ENCODE measurements around the gene LMBR1L. TPM values are rescaled to one million over a fixed set of nuclear protein-coding genes. Genes with fewer than 3 reads are reported as not detected.

Gene LMBR1L
- total and polyA plus RNA-seq, 10 of the 15 experiments (the other 5 are each of a cell fraction or from before 2014, with no cell fraction given): 2.1 to 42.6 (median 20.0) TPM

DNA sequence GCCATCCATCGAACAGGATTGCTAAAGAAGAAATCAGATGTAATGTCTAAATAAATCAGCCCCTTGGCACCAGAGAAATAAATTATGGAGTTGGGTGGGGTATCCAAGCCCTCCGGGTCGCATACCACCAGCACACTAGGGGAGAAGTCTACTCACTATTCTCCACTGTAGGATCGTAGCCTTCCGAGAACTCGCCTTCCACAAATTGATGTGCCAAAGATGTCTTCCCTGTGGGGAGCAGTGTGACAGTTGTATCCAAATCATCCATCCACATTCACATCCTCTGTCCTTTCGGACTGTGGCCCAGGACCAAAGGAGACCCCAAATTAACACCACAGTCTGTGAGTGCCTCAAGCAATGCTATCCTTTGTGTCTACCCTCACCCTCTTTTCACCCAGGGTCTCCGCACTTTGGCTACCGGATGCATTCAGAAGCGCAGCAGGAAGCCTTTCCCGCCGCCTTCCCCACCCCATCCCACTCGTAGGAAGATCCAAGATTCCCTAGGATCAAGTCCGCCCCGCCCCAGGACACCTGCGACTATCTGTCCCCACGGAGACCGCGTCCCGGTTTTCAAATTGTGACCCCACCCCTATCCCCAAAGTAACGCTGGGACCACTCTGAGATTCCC is 41.7 kb downstream of the LMBR1L start:
- Histone ChIP-seq H3K27ac (ENCODE audit: control insufficient read depth, insufficient read depth) (peak overlapping the region; percentile 62), H4K20me1 (ENCODE audit: control insufficient read depth, insufficient read depth) (no peaks in the 10 kb centered on the region), H3K4me1 (ENCODE audit: control insufficient read depth, insufficient read depth, low read length) (peaks cover 4% of the 10 kb centered on the region), H3K27me3 (replicated peaks in 1 of 2; ENCODE audit: control insufficient read depth in 2 of 2, insufficient read depth in 2 of 2, low read length in 1 of 2) (no peaks in the 10 kb centered on the region), H3K79me2 (ENCODE audit: control insufficient read depth, insufficient read depth, low read length) (peaks cover 9% of the 10 kb centered on the region), H3K36me3 (ENCODE audit: control insufficient read depth in 2 of 2, insufficient read depth in 2 of 2, low read length in 1 of 2) (no peaks in the 10 kb centered on the region), H3K9me3 (replicated peaks; ENCODE audit: control insufficient read depth, insufficient read depth, low read length) (no peaks in the 10 kb centered on the region), H3K4me3 (peak overlapping the region; percentile 93), H3K9ac (ENCODE audit: control insufficient read depth, insufficient read depth, low read length) (peak overlapping the region; percentile 88), H2AFZ (ENCODE audit: control insufficient read depth, low read depth, low read length) (peak overlapping the region; percentile 92), H3K4me2 (ENCODE audit: control insufficient read depth, insufficient read depth) (peak overlapping the region; percentile 93)
- ATAC-seq: no peak
- SMC1A ChIA-PET (ENCODE audit: uncharacterized antibody, unreplicated experiment): interaction anchor here (1.1 to 6.7 kb wide), 9 partner anchors 9 to 73 kb away, joined by 3 to 82 read pairs (median 4); partner anchors contain the start of gene TUBA1B
- CTCF ChIA-PET: interaction anchor here (0.5 to 12.5 kb wide), 16 partner anchors 9 to 308 kb away, joined by 3 to 254 read pairs (median 6); partner anchors contain the start of gene DHH
- 27% methylated on average over 21 of the region's 21 CpGs for WGBS (ENCODE audit: insufficient coverage, insufficient replicate concordance, low lambda C conversion rate, missing lambda C conversion rate)
- TF ChIP-seq ZNF24 (IDR thresholded peaks at IDR 0.05) (no peak), MYB (IDR thresholded peaks at IDR 0.05; ENCODE audit: borderline replicate concordance, low read depth, low read length) (no peak), RELA (IDR thresholded peaks at IDR 0.05; ENCODE audit: borderline replicate concordance, partially characterized antibody) (no peak), CHD2 (IDR thresholded peaks at IDR 0.05; ENCODE audit: borderline replicate concordance, low read depth, low read length) (no peak), POLR2AphosphoS2 (IDR thresholded peaks at IDR 0.05; ENCODE audit: low read depth, low read length) (0 out of 2 replicates have a peak, but pooled peaks have one; percentile 0), JUNB (IDR thresholded peaks at IDR 0.05) (no peak), FOXK2 (IDR thresholded peaks at IDR 0.05) (no peak)
- TF ChIP-seq, protein P1, sequence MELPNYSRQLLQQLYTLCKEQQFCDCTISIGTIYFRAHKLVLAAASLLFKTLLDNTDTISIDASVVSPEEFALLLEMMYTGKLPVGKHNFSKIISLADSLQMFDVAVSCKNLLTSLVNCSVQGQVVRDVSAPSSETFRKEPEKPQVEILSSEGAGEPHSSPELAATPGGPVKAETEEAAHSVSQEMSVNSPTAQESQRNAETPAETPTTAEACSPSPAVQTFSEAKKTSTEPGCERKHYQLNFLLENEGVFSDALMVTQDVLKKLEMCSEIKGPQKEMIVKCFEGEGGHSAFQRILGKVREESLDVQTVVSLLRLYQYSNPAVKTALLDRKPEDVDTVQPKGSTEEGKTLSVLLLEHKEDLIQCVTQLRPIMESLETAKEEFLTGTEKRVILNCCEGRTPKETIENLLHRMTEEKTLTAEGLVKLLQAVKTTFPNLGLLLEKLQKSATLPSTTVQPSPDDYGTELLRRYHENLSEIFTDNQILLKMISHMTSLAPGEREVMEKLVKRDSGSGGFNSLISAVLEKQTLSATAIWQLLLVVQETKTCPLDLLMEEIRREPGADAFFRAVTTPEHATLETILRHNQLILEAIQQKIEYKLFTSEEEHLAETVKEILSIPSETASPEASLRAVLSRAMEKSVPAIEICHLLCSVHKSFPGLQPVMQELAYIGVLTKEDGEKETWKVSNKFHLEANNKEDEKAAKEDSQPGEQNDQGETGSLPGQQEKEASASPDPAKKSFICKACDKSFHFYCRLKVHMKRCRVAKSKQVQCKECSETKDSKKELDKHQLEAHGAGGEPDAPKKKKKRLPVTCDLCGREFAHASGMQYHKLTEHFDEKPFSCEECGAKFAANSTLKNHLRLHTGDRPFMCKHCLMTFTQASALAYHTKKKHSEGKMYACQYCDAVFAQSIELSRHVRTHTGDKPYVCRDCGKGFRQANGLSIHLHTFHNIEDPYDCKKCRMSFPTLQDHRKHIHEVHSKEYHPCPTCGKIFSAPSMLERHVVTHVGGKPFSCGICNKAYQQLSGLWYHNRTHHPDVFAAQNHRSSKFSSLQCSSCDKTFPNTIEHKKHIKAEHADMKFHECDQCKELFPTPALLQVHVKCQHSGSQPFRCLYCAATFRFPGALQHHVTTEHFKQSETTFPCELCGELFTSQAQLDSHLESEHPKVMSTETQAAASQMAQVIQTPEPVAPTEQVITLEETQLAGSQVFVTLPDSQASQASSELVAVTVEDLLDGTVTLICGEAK (IDR thresholded peaks at IDR 0.05; ENCODE audit: borderline replicate concordance): peak; percentile 40; the same call in 1 of the 2 replicates
- TF ChIP-seq, protein P2, sequence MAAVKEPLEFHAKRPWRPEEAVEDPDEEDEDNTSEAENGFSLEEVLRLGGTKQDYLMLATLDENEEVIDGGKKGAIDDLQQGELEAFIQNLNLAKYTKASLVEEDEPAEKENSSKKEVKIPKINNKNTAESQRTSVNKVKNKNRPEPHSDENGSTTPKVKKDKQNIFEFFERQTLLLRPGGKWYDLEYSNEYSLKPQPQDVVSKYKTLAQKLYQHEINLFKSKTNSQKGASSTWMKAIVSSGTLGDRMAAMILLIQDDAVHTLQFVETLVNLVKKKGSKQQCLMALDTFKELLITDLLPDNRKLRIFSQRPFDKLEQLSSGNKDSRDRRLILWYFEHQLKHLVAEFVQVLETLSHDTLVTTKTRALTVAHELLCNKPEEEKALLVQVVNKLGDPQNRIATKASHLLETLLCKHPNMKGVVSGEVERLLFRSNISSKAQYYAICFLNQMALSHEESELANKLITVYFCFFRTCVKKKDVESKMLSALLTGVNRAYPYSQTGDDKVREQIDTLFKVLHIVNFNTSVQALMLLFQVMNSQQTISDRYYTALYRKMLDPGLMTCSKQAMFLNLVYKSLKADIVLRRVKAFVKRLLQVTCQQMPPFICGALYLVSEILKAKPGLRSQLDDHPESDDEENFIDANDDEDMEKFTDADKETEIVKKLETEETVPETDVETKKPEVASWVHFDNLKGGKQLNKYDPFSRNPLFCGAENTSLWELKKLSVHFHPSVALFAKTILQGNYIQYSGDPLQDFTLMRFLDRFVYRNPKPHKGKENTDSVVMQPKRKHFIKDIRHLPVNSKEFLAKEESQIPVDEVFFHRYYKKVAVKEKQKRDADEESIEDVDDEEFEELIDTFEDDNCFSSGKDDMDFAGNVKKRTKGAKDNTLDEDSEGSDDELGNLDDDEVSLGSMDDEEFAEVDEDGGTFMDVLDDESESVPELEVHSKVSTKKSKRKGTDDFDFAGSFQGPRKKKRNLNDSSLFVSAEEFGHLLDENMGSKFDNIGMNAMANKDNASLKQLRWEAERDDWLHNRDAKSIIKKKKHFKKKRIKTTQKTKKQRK (IDR thresholded peaks at IDR 0.05; ENCODE audit: low read depth, low read length): no peak
- DNase-seq (ENCODE audit: low read depth, low spot score): no peak
- RAD21 ChIA-PET (ENCODE audit: unreplicated experiment): interaction anchor here (1.1 to 2.4 kb wide), 15 partner anchors 9 to 217 kb away, joined by 3 to 14 read pairs (median 4); partner anchors contain the start of genes DDX23, DHH, FKBP11 and TUBA1A
- POLR2A ChIA-PET: interaction anchor here (1.2 to 2.6 kb wide), 5 partner anchors 12 to 69 kb away, joined by 3 to 26 read pairs (median 9); partner anchors contain the start of genes LMBR1L and TUBA1B
- no peak for FAIRE-seq
- in situ Hi-C loops (cut with MboI) (loop anchor here (10.0 kb wide), 1 partner anchor 166 kb away; no protein-coding TSS in a partner anchor), intact Hi-C loops (cut with micrococcal nuclease; ENCODE audit: unreplicated experiment) (no loop called here)
- BruUV-seq (replicated peaks): TSS peak; percentile 74

Measured in GM12878 (cell line).